Fibroblast of the aortic adventitia (primary cell): ENCODE results near the gene TMPRSS9. TPM values are rescaled to one million over a fixed set of nuclear protein-coding genes. Genes with fewer than 3 reads are reported as not detected.

Source experiments
- DNase-seq: peaks from one replicate; pipeline ENCODE4 v3.0.0-alpha.2; 2010; ENCODE audit warnings: low read depth
- H3K4me3 ChIP-seq: 2 replicates; pipeline ENCODE4 v1.5.1; 2011; ENCODE audit warnings: low read depth, mild to moderate bottlenecking, control low read depth, low read length, moderate library complexity
- CTCF ChIP-seq: IDR thresholded peaks from 2 replicates; pipeline ENCODE4 v1.5.1; 2011; ENCODE audit warnings: mild to moderate bottlenecking, low read length, control low read depth, inconsistent platforms; ENCODE audit not compliant: insufficient read depth
- total RNA-seq: library from RNA; depleted of rRNA; stranded (reverse); fragments of >200 nt; gene quantifications from 2 replicates; pipeline ENCODE4 v1.2.3, GENCODE V29; 2012; ENCODE audit warnings: low replicate concordance

TMPRSS9 gene
- total RNA-seq, 1 donor: not detected

DNA sequence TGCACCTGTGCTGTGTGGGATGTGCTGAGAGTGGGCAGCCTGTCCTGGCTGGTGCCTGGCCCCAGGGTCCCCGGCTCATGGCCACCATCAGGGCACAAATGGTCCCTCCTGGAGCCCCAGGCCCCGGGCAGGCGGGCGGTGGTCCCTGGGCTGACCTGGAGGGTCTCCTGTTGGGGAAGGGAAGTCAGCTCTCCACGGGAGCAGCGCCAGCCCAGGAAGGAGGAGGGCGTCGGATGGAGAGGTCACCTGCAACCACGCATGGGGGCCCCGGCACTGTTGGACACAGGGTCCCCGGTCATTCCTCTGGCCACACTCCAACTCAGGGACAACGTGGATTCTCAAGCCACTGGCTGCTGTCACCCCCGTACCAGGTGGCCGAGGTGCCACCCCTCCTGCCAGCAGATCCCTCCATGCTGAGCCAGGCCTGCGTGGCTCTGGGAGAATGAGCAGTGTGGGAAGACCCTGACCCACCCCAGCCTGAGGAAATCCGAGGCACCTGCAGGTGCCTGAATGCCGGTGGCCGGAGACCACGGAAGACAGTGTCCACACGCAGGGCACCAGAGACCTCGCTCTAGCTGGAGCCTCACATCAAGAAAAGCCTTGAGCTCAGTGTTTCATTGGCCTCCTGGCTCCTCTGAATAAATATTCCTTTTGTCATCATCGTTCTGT is 83.2 kb downstream of the TMPRSS9 start:
- no peak overlapping the region for H3K4me3 ChIP-seq
- no peak for TF ChIP-seq CTCF
- DNase-seq: no peak

DNA sequence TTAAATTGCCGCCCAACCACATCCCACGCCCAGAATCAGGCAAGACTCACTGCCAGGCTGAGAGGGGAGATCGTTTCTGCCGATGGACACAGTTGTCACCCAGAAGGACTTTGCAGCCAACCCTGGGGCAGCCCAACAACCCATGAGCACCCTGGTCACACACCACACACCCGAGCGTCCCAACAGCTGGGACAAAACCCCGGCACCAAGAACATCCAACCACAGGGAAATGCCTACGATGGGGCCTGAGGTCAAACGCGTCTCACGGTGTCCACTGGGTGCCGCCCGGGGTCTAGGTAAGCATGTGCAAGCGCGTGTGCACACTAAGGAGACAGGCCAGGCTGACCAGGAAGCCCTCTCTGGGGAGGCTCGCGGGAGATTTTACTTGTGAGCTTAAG is 83.7 kb downstream of the TMPRSS9 start:
- TF ChIP-seq CTCF: no peak
- DNase-seq: no peak

DNA sequence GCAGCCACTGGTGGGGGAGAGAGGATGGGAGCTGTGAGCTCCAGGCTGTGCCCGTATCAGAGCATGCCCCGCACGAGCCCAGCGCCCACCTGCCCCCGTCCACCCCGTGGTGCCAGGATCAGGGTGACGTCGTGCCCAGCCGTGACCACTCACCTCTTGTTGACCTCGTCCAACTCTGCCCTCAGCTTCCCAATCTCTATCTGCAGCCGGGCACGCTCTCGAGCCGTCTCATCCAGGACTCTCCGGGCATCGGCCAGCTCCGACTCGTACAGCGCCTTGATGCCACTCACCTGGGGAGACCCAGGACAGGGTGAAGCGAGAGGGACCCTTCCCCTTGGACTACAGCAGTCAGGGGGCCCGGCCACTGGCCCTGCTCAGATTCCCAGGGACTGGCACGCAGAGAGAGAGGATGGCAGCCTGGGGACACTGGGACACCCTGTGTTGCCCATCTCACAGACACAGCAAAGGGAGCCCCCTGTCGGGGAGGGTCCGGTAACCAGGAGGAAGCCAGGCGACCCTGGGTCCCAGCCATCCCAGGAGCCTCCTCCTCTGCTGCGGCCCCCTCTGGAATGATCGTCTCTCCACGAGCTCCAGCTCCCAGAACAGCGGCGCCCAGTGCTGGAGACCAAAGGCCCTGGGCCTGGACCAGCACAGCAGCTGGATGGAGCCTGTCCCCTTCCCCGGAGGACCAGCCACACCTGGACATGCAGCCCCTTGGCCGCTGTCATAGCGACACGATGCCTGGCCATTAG is 84.4 kb downstream of the TMPRSS9 start:
- no peak for TF ChIP-seq CTCF
- H3K4me3 ChIP-seq: no peak overlapping the region
- no peak for DNase-seq

More for the DNA sequence above, 83.7 kb downstream of the TMPRSS9 start:
- H3K4me3 ChIP-seq: no peak overlapping the region

DNA sequence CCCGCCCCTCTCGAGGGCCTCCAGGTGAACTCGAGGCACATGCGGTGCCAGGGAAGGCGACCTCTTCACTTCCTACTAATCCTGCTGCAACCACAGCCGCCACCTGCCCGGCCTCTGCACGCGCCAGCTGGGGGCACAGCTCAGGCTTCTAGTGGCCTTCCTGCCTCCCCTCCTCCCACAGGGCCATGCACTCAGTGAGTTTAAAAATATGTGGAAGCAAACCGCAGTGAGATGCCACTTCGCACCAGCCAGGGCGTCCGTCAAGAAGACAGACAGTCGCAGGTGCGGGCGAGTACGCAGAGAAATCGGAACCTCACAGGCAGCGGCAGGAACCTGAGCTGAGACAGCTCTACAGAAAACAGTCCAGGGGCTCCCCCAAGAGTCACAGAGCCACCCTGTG is 86.3 kb downstream of the TMPRSS9 start:
- no peak for DNase-seq
- TF ChIP-seq CTCF: no peak
- H3K4me3 ChIP-seq: no peak overlapping the region

DNA sequence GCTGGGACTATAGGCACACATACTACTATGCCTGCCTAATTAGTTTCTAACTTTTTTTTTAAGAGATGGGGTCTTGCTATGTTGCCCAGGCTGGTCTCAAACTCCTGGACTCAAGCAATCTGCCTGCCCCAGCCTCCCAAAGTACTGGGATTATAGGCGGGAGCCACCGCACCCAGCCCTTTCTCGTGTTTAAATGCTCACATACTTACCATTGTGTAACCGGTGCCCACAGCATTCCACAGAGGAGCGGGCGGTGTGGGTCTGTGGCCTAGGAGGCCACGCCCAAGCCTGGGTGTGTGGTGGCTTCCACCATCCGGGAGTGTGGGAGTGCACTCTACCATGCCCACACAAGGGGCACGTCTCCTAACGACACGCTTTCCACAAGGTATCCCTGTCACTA is 89.0 kb downstream of the TMPRSS9 start:
- no peak for TF ChIP-seq CTCF
- no peak overlapping the region for H3K4me3 ChIP-seq
- no peak for DNase-seq

- TF ChIP-seq CTCF: no peak
- DNase-seq: no peak
- H3K4me3 ChIP-seq: no peak overlapping the region
Observed at GRCh38 chr19:2451138-2451537, 91.1 kb downstream of the TMPRSS9 start.

GRCh38 chr19:2451741-2452140 is 91.7 kb downstream of the TMPRSS9 start:
- no peak overlapping the region for H3K4me3 ChIP-seq
- DNase-seq: no peak
- TF ChIP-seq CTCF: no peak
